Panc1 (cell line): ENCODE measurements around the gene TRERF1. TPM values are rescaled to one million over a fixed set of nuclear protein-coding genes. Genes with fewer than 3 reads are reported as not detected.

ENCODE experiments used
- ATAC-seq: fragments of 200-7000 bp; cut with Tn5 transposase; 2 replicates; pipeline ENCODE4 v1.9.1; 2020; ENCODE audit warnings: mild to moderate bottlenecking, moderate library complexity
- BruUV-seq: library from RNA; stranded (reverse); fragments of 400-500 nt; replicated peaks from 2 replicates; lab custom pipeline; 2021; lab: Mats Ljungman, UMichigan
- CTCF ChIA-PET: fragments of 300-600 bp; sonication (Branson Sonifier 250); formaldehyde crosslinking; loops from one replicate; lab custom pipeline; 2022; ENCODE audit warnings: antibody characterized with exemption; lab: Charles Lee
- POLR2A ChIA-PET: fragments of 300-600 bp; sonication (Branson Sonifier 250); formaldehyde crosslinking; loops from one replicate; lab custom pipeline; 2022; ENCODE audit warnings: antibody characterized with exemption; lab: Charles Lee
- DNase-seq: peaks from one replicate; pipeline ENCODE4 v3.0.0-alpha.2; 2010; ENCODE audit warnings: low read depth, low spot score
- H3K27ac ChIP-seq: 2 replicates; pipeline ENCODE4 v1.5.1; 2011; ENCODE audit warnings: mild to moderate bottlenecking, low read length, inconsistent platforms
- H3K27me3 ChIP-seq: fragments of 200-500 bp; sonication (Bioruptor generic); 2 replicates; pipeline ENCODE4 v1.6.0; 2014; ENCODE audit warnings: low read length, inconsistent platforms; ENCODE audit not compliant: control insufficient read depth, insufficient read depth
- H3K36me3 ChIP-seq: fragments of 200-500 bp; sonication (Bioruptor generic); 2 replicates; pipeline ENCODE4 v1.5.1; 2014; ENCODE audit warnings: inconsistent platforms, mild to moderate bottlenecking, low read length, moderate library complexity; ENCODE audit not compliant: control insufficient read depth, insufficient read depth
- H3K4me1 ChIP-seq: 2 replicates; pipeline ENCODE4 v1.5.1; 2011; ENCODE audit warnings: inconsistent platforms, mild to moderate bottlenecking, low read length, moderate library complexity; ENCODE audit not compliant: control insufficient read depth, insufficient read depth
- H3K4me3 ChIP-seq, 2 experiments: 2 replicates each; pipeline ENCODE4 v1.5.1; 2011 to 2012; ENCODE audit warnings: low read depth in 2 of 2, low read length in 2 of 2, mild to moderate bottlenecking in 2 of 2, inconsistent platforms in 1 of 2, moderate library complexity in 1 of 2
- H3K9me3 ChIP-seq: fragments of 200-500 bp; sonication (Bioruptor generic); 2 replicates; pipeline ENCODE4 v1.5.1; 2014; ENCODE audit warnings: low read depth, mild to moderate bottlenecking, inconsistent platforms, low read length, moderate library complexity; ENCODE audit not compliant: control insufficient read depth, insufficient read depth
- POLR2AphosphoS5 ChIP-seq: IDR thresholded peaks from 2 replicates; pipeline ENCODE4 v1.6.1; 2012; ENCODE audit warnings: mild to moderate bottlenecking, low read depth, low read length, moderate library complexity
- SIN3A ChIP-seq: IDR thresholded peaks from 2 replicates; pipeline ENCODE4 v1.6.1; 2012; ENCODE audit warnings: low read depth, mild to moderate bottlenecking, low read length, moderate library complexity, borderline replicate concordance; ENCODE audit not compliant: insufficient read depth
- TCF7L2 ChIP-seq: IDR thresholded peaks from 2 replicates; pipeline ENCODE4 v1.6.1; 2011; ENCODE audit warnings: mild to moderate bottlenecking, low read depth, low read length, inconsistent platforms
- in situ Hi-C: cut with HindIII; loops from 2 replicates; pipeline ENCODE4 v1.10.0; 2016; ENCODE audit warnings: low sequenced_read_pairs, low pct_unique_long_range_greater_than_20kb
- intact Hi-C: fragments of 100-400 bp; cut with micrococcal nuclease; formaldehyde crosslinking; loops from one replicate; pipeline ENCODE4 v1.10.0; 2022; ENCODE audit not compliant: unreplicated experiment
- total RNA-seq: library from RNA; stranded (reverse); gene quantifications from one replicate; pipeline ENCODE4 v1.2.1, GENCODE V29; 2021; ENCODE audit not compliant: unreplicated experiment
- TF ChIP-seq, protein P1 (sequence below): fragments of 450-650 bp; IDR thresholded peaks from 2 replicates; pipeline ENCODE4 v1.5.1; 2017; ENCODE audit warnings: mild to moderate bottlenecking
- TF ChIP-seq, protein P2 (sequence below), 2 experiments: IDR thresholded peaks; 2 replicates each; pipeline ENCODE4 v1.6.1; 2011 to 2012; ENCODE audit warnings: low read depth in 2 of 2, control low read depth in 1 of 2, low read length in 1 of 2, mild to moderate bottlenecking in 1 of 2, moderate library complexity in 1 of 2; ENCODE audit not compliant: insufficient read depth in 1 of 2

TRERF1 gene
- total RNA-seq, 1 experiment from 2014 or later, result 30.6 TPM

GRCh38 chr6:42294759-42295158 lies 157.0 kb downstream of the TRERF1 start:
- POLR2A ChIA-PET, result no interaction called here
- Histone ChIP-seq H3K9me3 (no peaks in the 10 kb centered on the region), H3K27ac (no peak overlapping the region), H3K27me3 (no peaks in the 10 kb centered on the region), H3K4me3 (no peak overlapping the region), H3K4me1 (peaks cover 24% of the 10 kb centered on the region), H3K36me3 (peaks cover 2% of the 10 kb centered on the region; the same call in 1 of the 2 replicates)
- ATAC-seq (peak; percentile 80), DNase-seq (peak; percentile 56)
- CTCF ChIA-PET, result no interaction called here
- intact Hi-C loops (no loop called here), in situ Hi-C loops (no loop called here)
- TF ChIP-seq, protein P1, sequence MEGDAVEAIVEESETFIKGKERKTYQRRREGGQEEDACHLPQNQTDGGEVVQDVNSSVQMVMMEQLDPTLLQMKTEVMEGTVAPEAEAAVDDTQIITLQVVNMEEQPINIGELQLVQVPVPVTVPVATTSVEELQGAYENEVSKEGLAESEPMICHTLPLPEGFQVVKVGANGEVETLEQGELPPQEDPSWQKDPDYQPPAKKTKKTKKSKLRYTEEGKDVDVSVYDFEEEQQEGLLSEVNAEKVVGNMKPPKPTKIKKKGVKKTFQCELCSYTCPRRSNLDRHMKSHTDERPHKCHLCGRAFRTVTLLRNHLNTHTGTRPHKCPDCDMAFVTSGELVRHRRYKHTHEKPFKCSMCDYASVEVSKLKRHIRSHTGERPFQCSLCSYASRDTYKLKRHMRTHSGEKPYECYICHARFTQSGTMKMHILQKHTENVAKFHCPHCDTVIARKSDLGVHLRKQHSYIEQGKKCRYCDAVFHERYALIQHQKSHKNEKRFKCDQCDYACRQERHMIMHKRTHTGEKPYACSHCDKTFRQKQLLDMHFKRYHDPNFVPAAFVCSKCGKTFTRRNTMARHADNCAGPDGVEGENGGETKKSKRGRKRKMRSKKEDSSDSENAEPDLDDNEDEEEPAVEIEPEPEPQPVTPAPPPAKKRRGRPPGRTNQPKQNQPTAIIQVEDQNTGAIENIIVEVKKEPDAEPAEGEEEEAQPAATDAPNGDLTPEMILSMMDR, result no peak
- TF ChIP-seq TCF7L2, result no peak
- TF ChIP-seq POLR2AphosphoS5, result no peak
- TF ChIP-seq, protein P2, sequence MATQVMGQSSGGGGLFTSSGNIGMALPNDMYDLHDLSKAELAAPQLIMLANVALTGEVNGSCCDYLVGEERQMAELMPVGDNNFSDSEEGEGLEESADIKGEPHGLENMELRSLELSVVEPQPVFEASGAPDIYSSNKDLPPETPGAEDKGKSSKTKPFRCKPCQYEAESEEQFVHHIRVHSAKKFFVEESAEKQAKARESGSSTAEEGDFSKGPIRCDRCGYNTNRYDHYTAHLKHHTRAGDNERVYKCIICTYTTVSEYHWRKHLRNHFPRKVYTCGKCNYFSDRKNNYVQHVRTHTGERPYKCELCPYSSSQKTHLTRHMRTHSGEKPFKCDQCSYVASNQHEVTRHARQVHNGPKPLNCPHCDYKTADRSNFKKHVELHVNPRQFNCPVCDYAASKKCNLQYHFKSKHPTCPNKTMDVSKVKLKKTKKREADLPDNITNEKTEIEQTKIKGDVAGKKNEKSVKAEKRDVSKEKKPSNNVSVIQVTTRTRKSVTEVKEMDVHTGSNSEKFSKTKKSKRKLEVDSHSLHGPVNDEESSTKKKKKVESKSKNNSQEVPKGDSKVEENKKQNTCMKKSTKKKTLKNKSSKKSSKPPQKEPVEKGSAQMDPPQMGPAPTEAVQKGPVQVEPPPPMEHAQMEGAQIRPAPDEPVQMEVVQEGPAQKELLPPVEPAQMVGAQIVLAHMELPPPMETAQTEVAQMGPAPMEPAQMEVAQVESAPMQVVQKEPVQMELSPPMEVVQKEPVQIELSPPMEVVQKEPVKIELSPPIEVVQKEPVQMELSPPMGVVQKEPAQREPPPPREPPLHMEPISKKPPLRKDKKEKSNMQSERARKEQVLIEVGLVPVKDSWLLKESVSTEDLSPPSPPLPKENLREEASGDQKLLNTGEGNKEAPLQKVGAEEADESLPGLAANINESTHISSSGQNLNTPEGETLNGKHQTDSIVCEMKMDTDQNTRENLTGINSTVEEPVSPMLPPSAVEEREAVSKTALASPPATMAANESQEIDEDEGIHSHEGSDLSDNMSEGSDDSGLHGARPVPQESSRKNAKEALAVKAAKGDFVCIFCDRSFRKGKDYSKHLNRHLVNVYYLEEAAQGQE (IDR thresholded peaks at IDR 0.05; ENCODE audit: insufficient read depth in 1 of 2, low read depth in 2 of 2, low read length in 1 of 2), result no peak
- no peak for TF ChIP-seq SIN3A
- no TSS peak for BruUV-seq

- H3K4me1 ChIP-seq, result peaks cover 28% of the 10 kb centered on the region
- ChIA-PET CTCF (interaction anchor here (0.6 kb wide), 1 partner anchor 111 kb away, joined by 5 read pairs; no protein-coding TSS in a partner anchor), POLR2A (interaction anchor here (0.6 to 1.0 kb wide), 2 partner anchors 9 to 79 kb away, joined by 3 read pairs; no protein-coding TSS in a partner anchor)
- peaks cover 2% of the 10 kb centered on the region; the same call in 1 of the 2 replicates for H3K36me3 ChIP-seq
- in situ Hi-C loops, result no loop called here
- H3K27ac ChIP-seq, result peak overlapping the region; percentile 3; the same call in 1 of the 2 replicates
- BruUV-seq, result no TSS peak
- intact Hi-C loops, result no loop called here
- TF ChIP-seq POLR2AphosphoS5, result no peak
- no peak for TF ChIP-seq TCF7L2
- TF ChIP-seq, protein P2 (IDR thresholded peaks at IDR 0.05; ENCODE audit: insufficient read depth in 1 of 2, low read depth in 2 of 2, low read length in 1 of 2), result no peak
- TF ChIP-seq, protein P1, result no peak
- TF ChIP-seq SIN3A, result no peak
- no peak overlapping the region for H3K4me3 ChIP-seq
- ATAC-seq, result no peak
- no peaks in the 10 kb centered on the region for H3K27me3 ChIP-seq
- H3K9me3 ChIP-seq, result no peaks in the 10 kb centered on the region
- no peak for DNase-seq
These were observed 158.2 kb downstream of the TRERF1 start for GRCh38 chr6:42293386-42293977.
